Measurements from ENCODE around the gene STC2. TPM values are rescaled to one million over a fixed set of nuclear protein-coding genes. Genes with fewer than 3 reads are reported as not detected.
A peak's percentile ranks its signal among the peaks of the same experiment; 100 is the strongest.
"Not testable (repeated sequence)": the region's sequence is repeated elsewhere in the genome, so short reads cannot be mapped to it uniquely, and the experiment has no call there.

STC2 gene, protein sequence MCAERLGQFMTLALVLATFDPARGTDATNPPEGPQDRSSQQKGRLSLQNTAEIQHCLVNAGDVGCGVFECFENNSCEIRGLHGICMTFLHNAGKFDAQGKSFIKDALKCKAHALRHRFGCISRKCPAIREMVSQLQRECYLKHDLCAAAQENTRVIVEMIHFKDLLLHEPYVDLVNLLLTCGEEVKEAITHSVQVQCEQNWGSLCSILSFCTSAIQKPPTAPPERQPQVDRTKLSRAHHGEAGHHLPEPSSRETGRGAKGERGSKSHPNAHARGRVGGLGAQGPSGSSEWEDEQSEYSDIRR
- total RNA-seq: 10 to 100 TPM; 31.5 to 49.6 TPM

DNA sequence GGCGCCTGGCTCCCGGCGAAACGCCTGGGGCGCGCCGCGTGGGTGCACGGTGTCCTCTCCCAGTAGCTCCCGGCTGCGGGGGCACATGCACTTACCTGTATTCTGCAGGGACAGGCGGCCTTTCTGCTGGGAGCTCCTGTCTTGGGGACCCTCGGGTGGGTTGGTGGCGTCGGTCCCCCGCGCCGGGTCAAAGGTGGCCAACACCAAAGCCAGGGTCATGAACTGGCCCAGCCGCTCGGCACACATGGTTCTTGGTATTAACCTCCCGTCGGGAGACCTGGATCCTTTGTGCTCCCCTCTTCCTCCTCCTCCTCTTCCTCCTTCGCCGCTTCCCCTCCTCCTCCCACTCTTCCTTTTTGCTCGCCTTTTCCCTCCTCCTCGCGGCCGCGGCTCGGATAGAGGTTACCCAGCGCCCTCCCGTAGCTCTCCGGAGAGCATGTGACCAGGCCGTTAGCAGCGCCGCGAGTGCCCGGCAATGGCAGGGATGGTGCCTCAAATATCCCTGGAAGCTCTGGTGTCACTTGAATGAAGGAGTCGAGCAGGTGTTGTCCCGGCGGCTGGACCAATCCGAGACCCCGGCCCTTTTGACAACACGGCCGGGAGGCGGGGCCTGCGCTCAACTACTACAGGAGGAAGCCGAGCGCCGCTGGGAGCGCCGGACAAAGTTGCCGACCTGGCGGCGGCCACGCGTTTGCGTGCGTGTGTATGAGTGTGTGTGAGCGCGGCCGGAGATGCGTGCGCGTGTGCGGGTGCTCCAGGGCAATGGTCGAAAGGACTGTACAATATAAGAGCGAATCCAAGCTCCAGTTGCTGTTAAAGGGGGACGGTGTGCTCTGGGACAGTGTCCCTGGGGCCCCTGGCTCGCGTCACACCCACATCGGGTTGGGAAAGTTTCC, at the start of gene STC2:
STC2 (minus strand) TSS at position 467 of the 896 bp plus-strand sequence; CDS start at position 246, 221 bp downstream.
- POLR2A ChIA-PET: no interaction called here
- Mint-ChIP-seq H3K27ac (peak within 1 kb of the TSS; percentile 98), H3K4me1 (peaks cover 52% of the 10 kb centered on the region), H3K9me3 (ENCODE audit: low read depth) (no peaks in the 10 kb centered on the region), H3K36me3 (ENCODE audit: low read depth) (peaks cover 57% of the 10 kb centered on the region), H3K27me3 (peaks cover 59% of the 10 kb centered on the region), H3K4me3 (peak within 1 kb of the TSS; percentile 98)
- DNase-seq: peak; percentile 91
- peak; percentile 63 for ATAC-seq
- intact Hi-C loops (cut with DNase I, micrococcal nuclease): loop anchor here (1.0 to 5.0 kb wide), 8 partner anchors 86 to 1321 kb away; partner anchors contain the start of genes BOD1 (in 1 of the 2), CPEB4 (in 1 of the 2), CREBRF (in 1 of the 2) and DUSP1 (in 1 of the 2)
- CTCF ChIA-PET: interaction anchor here (0.6 to 9.6 kb wide), 4 partner anchors 20 to 750 kb away, joined by 3 to 164 read pairs (median 4); no protein-coding TSS in a partner anchor

DNA sequence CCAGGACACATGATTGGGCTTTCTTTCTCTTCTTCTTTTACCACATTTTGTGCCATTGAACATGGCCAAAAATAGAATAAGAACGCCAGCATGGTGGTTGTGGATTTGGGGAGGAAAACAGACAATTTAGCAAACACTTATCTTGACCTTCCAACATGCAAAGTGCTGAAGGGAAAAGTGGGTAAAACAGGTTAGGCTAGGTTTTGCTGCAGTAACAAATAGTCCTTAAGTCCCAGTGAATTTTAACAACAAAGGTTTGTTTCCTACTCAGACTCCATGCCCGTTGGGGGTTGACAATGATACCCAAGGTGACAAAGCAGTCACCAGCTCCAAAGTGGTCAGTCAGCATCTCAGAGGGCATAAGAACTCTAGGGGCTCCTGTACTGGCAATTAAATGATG, 43.2 kb upstream of the STC2 start:
- no peak for ATAC-seq
- no peaks in the 10 kb centered on the region for H3K36me3 Mint-ChIP-seq (ENCODE audit: low read depth)
- H3K9me3 Mint-ChIP-seq (ENCODE audit: low read depth): peaks cover 4% of the 10 kb centered on the region
- ChIA-PET POLR2A (no interaction called here), CTCF (interaction anchor here (0.6 kb wide), 1 partner anchor 39 kb away, joined by 3 read pairs; no protein-coding TSS in a partner anchor)
- H3K27ac Mint-ChIP-seq: no peak overlapping the region
- no peak overlapping the region for H3K4me3 Mint-ChIP-seq
- intact Hi-C loops (cut with DNase I, micrococcal nuclease): no loop called here
- DNase-seq: no peak
- H3K4me1 Mint-ChIP-seq: no peaks in the 10 kb centered on the region
- H3K27me3 Mint-ChIP-seq: peaks cover 14% of the 10 kb centered on the region

DNA sequence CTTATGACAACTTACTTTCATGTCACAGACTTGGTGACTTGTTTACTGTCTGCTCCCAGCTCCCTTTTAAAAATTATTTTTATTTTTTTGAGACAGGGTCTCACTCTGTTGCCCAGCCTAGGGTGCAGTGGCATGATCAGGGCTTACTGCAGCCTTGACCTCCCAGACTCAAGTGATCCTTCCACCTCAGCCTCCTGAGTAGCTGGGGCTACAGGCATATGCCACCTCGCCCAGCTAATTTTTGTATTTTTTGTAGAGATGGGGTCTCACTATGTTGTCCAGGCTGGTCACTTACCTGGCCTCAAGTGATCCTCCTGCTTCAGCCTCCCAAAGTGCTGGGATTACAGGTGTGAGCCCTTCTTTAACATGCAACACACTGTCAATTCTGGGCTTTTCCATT, 35.2 kb upstream of the STC2 start:
- H3K27ac Mint-ChIP-seq; H3K4me3 Mint-ChIP-seq; H3K36me3 Mint-ChIP-seq (ENCODE audit: low read depth); POLR2A ChIA-PET; ATAC-seq; CTCF ChIA-PET; intact Hi-C loops (cut with DNase I, micrococcal nuclease); DNase-seq; H3K4me1 Mint-ChIP-seq; H3K9me3 Mint-ChIP-seq (ENCODE audit: low read depth): not testable (repeated sequence)
- peaks cover 14% of the 10 kb centered on the region for H3K27me3 Mint-ChIP-seq

GRCh38 chr5:173355561-173355960, 27.3 kb upstream of the STC2 start:
- H3K4me1 Mint-ChIP-seq: no peaks in the 10 kb centered on the region

GRCh38 chr5:173354645-173355044, 26.4 kb upstream of the STC2 start:
- Mint-ChIP-seq H3K9me3 (ENCODE audit: low read depth) (no peaks in the 10 kb centered on the region), H3K36me3 (ENCODE audit: low read depth) (no peaks in the 10 kb centered on the region), H3K27ac (no peak overlapping the region), H3K27me3 (peaks cover 17% of the 10 kb centered on the region), H3K4me3 (no peak overlapping the region), H3K4me1 (no peaks in the 10 kb centered on the region)
- DNase-seq (no peak), ATAC-seq (no peak)
- POLR2A ChIA-PET: no interaction called here
- CTCF ChIA-PET: interaction anchor here (1.2 kb wide), 1 partner anchor 23 kb away, joined by 6 read pairs; no protein-coding TSS in a partner anchor
- intact Hi-C loops (cut with DNase I, micrococcal nuclease): no loop called here

More at GRCh38 chr5:173355561-173355960, 27.3 kb upstream of the STC2 start:
- Mint-ChIP-seq H3K27me3 (peaks cover 13% of the 10 kb centered on the region), H3K36me3 (ENCODE audit: low read depth) (no peaks in the 10 kb centered on the region), H3K27ac (no peak overlapping the region), H3K4me3 (no peak overlapping the region), H3K9me3 (ENCODE audit: low read depth) (no peaks in the 10 kb centered on the region)
- DNase-seq (no peak), ATAC-seq (no peak)
- ChIA-PET POLR2A (no interaction called here), CTCF (interaction anchor here (0.6 kb wide), 1 partner anchor 474 kb away, joined by 5 read pairs; no protein-coding TSS in a partner anchor)
- intact Hi-C loops (cut with DNase I, micrococcal nuclease): no loop called here

DNA sequence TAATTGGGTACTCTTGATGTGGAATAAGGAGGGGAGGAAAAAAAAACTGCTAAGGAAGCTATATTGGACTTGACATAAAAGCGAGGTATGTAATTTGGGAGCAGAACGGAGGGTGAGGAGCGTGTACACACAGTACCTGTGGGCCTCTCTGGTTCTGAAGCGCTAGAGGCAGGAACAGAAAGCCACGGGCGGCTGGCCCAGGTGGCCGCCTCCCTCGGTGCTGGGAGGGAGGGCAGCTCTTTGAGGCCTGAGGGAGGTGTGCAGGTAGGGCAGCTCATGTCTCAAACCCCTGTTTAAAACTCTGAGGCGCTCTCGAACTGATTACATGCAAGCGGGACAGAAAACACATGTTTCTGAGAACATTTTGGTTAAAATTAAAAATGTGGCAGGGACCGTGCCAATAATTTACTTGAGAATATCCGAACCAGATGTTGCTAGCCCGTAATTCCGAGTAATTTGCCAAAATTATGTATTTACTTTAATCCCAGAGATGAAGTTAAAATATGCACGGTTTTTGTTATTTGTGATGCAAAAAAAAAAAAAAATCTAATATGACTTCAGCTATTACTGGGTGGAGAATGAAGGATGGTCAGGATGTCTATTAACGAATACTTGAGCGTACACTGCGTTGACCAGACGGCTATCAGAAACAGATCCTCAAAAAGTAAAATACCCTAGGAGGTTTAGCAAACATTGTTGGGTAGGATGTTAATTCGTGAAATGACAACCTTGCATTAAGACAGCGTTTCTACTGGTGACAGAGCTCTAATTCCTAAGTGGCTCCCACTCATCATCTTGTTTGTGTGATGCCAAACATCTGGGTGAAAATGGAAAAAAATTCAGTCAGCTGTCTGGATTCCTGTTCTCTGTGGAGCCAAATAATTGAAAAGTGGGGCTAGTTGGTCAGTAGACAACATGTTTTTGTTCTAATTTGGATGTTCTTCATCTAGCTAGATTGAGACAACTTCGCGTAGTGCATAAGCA, 24.4 kb upstream of the STC2 start:
- no peak for ATAC-seq
- Mint-ChIP-seq H3K27ac (no peak overlapping the region), H3K9me3 (ENCODE audit: low read depth) (no peaks in the 10 kb centered on the region), H3K4me1 (no peaks in the 10 kb centered on the region), H3K27me3 (peaks cover 14% of the 10 kb centered on the region), H3K36me3 (ENCODE audit: low read depth) (no peaks in the 10 kb centered on the region), H3K4me3 (no peak overlapping the region)
- intact Hi-C loops (cut with DNase I, micrococcal nuclease): no loop called here
- ChIA-PET POLR2A (no interaction called here), CTCF (no interaction called here)
- no peak for DNase-seq

DNA sequence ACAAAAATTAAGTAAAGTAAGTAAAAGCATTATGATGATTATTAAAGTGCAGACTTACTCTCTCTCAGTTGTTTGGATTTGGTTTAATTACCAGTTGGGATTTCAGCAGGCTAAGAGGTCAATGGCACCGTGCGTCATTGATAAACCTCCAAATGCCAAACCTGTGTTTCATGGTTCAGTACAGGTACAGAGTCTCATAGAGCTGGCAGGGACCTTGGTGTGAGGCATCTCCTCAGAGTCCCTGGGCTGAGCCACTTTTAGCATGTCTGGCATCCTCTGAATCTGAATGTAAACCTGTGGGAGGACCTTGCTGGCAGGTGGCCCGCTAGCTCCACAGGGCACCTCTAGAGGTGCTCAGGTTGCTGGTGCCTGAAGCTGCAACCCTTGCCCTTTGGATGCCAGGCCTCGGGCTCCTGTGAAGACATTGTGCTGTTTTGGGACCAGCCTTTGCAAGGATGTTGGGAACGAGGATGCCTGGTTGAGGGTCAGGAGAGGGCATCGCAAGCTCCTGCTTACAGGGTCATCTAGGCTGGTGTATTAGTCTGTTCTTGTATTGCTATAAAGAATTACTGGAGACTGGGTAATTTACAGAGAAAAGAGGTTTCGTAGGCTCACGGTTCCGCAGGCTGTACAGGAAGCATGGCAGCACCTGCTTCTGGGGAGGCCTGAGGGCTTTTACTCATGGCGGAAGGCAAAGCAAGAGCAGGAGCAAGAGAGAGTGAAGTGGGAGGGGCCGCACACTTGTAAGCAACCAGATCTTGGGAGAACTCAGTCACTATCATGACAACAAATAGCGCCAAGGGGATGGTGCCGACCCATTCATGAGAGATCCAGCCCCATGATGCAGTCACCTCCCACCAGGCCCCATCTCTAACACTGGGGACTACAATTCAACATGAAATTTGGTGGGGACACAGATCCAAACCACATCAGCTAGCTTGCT, 14.9 kb upstream of the STC2 start:
- Mint-ChIP-seq H3K4me3 (no peak overlapping the region), H3K27ac (no peak overlapping the region), H3K36me3 (ENCODE audit: low read depth) (no peaks in the 10 kb centered on the region), H3K4me1 (no peaks in the 10 kb centered on the region), H3K9me3 (ENCODE audit: low read depth) (no peaks in the 10 kb centered on the region), H3K27me3 (peaks cover 4% of the 10 kb centered on the region)
- CTCF ChIA-PET: interaction anchor here (0.6 to 0.8 kb wide), 2 partner anchors 565 to 773 kb away, joined by 3 to 5 read pairs; no protein-coding TSS in a partner anchor
- no peak for DNase-seq
- no peak for ATAC-seq
- intact Hi-C loops (cut with DNase I, micrococcal nuclease): no loop called here
- POLR2A ChIA-PET: no interaction called here

GRCh38 chr5:173341961-173342430, 13.8 kb upstream of the STC2 start:
- Mint-ChIP-seq H3K4me3 (no peak overlapping the region), H3K27me3 (peaks cover 9% of the 10 kb centered on the region), H3K9me3 (ENCODE audit: low read depth) (no peaks in the 10 kb centered on the region), H3K27ac (no peak overlapping the region), H3K4me1 (no peaks in the 10 kb centered on the region), H3K36me3 (ENCODE audit: low read depth) (no peaks in the 10 kb centered on the region)
- ATAC-seq: no peak
- POLR2A ChIA-PET: no interaction called here
- intact Hi-C loops (cut with DNase I, micrococcal nuclease): no loop called here
- no peak for DNase-seq
- CTCF ChIA-PET: interaction anchor here (0.8 kb wide), 2 partner anchors 26 to 772 kb away, joined by 3 to 5 read pairs; no protein-coding TSS in a partner anchor

- no peak overlapping the region for H3K4me3 Mint-ChIP-seq
- no peaks in the 10 kb centered on the region for H3K9me3 Mint-ChIP-seq (ENCODE audit: low read depth)
- CTCF ChIA-PET: no interaction called here
- intact Hi-C loops (cut with DNase I, micrococcal nuclease): no loop called here
- POLR2A ChIA-PET: no interaction called here
- ATAC-seq: no peak
- H3K4me1 Mint-ChIP-seq: no peaks in the 10 kb centered on the region
- H3K36me3 Mint-ChIP-seq (ENCODE audit: low read depth): no peaks in the 10 kb centered on the region
- H3K27ac Mint-ChIP-seq: no peak overlapping the region
- peaks cover 16% of the 10 kb centered on the region for H3K27me3 Mint-ChIP-seq
- no peak for DNase-seq
Observed at GRCh38 chr5:173340984-173341383, 12.8 kb upstream of the STC2 start.

GRCh38 chr5:173340451-173340850, 12.2 kb upstream of the STC2 start:
- ATAC-seq: no peak
- peaks cover 20% of the 10 kb centered on the region for H3K27me3 Mint-ChIP-seq
- intact Hi-C loops (cut with DNase I, micrococcal nuclease): no loop called here
- POLR2A ChIA-PET: no interaction called here
- DNase-seq: no peak
- CTCF ChIA-PET: interaction anchor here (0.7 kb wide), 1 partner anchor 47 kb away, joined by 3 read pairs; no protein-coding TSS in a partner anchor
- H3K27ac Mint-ChIP-seq: no peak overlapping the region
- H3K9me3 Mint-ChIP-seq (ENCODE audit: low read depth): no peaks in the 10 kb centered on the region
- H3K36me3 Mint-ChIP-seq (ENCODE audit: low read depth): no peaks in the 10 kb centered on the region
- H3K4me3 Mint-ChIP-seq: no peak overlapping the region
- no peaks in the 10 kb centered on the region for H3K4me1 Mint-ChIP-seq
